D721Med (cell line): ENCODE results near the gene KIF6.

Experiments
- DNase-seq: peaks from one replicate; pipeline ENCODE4 v3.0.0; 2011; ENCODE audit warnings: low spot score; ENCODE audit not compliant: insufficient read length
- FAIRE-seq: peaks from 2 replicates; lab custom pipeline; 2011; peaks lifted over from hg19 to GRCh38; lab: Jason Lieb, UNC
- TF ChIP-seq, protein P1 (sequence below): IDR thresholded peaks from 2 replicates; pipeline ENCODE4 v1.5.1; 2012; ENCODE audit warnings: mild to moderate bottlenecking, control low read depth; ENCODE audit not compliant: insufficient read depth; ENCODE audit errors: missing control alignments

KIF6 gene

DNA sequence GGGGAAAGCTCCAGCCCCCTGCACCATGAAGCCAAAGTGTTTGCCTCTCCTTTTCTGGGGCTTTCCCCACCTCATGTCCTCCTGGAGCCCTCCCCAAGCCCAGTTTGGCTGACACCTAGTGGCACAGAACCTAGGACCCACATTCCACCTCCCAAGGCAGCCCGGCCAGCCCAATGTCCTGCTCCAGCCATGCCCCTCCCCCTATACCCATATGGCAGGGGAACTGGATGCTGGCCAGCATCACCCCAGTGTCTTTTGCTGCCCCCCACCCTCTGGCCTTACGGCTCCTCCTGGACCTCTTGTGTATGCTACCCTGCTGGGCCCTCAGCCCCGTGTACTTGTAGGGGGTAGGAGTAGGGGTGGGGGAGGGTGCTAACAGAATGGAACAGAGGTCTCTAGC lies 170.1 kb downstream of the KIF6 start:
- DNase-seq (no peak), FAIRE-seq (no peak)
- TF ChIP-seq, protein P1, sequence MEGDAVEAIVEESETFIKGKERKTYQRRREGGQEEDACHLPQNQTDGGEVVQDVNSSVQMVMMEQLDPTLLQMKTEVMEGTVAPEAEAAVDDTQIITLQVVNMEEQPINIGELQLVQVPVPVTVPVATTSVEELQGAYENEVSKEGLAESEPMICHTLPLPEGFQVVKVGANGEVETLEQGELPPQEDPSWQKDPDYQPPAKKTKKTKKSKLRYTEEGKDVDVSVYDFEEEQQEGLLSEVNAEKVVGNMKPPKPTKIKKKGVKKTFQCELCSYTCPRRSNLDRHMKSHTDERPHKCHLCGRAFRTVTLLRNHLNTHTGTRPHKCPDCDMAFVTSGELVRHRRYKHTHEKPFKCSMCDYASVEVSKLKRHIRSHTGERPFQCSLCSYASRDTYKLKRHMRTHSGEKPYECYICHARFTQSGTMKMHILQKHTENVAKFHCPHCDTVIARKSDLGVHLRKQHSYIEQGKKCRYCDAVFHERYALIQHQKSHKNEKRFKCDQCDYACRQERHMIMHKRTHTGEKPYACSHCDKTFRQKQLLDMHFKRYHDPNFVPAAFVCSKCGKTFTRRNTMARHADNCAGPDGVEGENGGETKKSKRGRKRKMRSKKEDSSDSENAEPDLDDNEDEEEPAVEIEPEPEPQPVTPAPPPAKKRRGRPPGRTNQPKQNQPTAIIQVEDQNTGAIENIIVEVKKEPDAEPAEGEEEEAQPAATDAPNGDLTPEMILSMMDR = no peak

DNA sequence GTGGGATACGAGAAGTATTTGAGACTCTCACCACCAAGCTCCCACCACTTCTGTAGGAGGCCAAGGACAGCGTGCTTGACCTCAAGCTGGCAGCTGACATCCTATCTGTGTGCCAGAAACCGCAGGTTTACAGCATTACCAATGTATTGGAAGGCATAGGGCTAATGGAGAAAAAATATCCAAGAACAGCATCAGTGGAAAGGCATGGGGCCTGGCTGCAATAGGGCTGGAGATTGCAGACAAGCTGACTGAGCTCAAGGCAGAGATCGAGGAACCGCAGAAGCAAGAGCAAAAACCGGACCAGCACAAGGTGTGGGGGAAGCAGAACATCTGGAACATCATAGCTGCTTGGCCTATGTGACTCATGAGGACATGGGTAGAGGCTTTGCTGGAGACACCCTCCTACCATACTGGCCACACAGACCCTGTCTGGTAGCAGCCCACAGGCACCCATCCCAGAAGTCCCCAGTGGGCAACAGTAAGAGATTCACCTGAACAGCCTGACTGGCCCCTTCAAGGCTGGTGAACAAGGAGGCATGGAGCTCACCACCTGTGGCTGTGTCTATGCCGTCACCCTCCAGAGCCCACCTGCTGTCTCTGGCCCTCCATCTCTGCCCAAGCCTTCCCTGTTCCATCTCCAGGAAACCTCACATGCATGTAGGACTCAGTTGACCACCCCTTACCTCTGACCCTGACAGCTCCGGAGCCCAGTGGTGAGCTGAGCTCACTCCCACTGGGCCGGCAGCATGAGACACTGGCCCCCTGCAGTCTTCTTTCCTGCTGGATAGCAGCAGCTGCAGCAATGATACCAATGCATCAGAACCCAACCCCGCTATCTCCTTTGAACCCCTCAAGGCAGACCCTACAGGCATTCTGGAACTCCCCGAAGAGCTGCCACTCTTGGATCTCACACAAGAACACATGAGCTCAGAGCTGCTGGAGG lies 171.1 kb downstream of the KIF6 start:
- FAIRE-seq = no peak
- DNase-seq = no peak
- TF ChIP-seq, protein P1 = no peak

DNA sequence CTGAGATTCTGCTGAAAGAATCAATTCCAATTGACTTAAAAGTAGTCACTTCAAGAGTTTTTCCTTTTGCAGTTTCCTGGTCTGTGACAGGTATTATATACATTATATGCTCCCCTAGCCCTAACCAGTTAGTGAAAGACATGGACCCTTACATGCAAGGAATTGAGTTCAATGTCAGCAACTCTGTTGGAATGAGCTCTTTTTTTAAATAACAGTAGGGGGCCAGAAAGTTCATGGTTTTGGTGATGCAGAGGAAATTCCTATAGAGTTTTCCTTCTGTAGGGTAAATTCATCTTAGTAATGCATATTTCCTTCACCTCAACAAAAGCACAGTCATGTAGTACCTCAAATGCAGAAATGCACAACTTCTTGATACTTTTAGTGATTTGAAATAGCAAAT lies 172.2 kb downstream of the KIF6 start:
- DNase-seq (no peak), FAIRE-seq (no peak)
- TF ChIP-seq, protein P1 = no peak

DNA sequence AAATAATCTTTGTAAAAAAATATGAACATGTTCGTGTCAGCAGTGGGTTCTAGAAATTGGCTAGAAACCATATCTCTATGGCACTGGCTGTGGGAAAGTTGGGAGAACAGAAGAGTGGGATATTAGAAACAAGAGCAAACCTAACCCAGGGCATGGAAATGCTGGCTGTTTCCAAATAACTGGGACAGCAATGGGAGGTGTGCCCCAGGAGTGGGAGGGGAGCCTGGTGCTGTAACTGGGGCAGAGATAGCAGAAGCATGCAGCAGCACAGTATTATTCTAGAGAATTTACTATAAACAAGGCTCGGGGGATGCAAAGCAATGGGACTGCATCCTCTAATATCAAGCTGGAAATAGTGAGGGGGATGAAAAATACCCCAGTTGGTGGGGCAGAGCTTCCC lies 175.0 kb downstream of the KIF6 start:
- no peak for FAIRE-seq
- TF ChIP-seq, protein P1 = no peak
- no peak for DNase-seq

DNA sequence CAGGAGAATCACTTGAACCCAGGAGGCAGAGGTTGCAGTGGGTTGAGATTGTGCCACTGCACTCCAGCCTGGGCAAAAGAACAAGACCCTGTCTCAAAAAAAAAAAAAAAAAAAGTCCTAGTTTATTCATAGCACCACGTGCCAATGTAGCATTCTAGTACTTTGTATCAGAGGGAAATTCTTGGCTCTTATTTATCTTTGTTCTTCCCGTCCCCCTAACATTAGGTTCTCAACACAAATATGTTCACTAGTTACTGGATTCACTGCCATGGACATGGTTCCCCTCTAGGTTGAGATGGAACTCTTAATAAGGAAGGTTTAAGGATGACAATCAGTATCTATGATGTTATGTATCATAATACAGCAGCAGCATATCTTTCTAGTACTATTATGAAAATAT lies 178.5 kb downstream of the KIF6 start:
- FAIRE-seq (no peak), DNase-seq (no peak)
- TF ChIP-seq, protein P1 = no peak

DNA sequence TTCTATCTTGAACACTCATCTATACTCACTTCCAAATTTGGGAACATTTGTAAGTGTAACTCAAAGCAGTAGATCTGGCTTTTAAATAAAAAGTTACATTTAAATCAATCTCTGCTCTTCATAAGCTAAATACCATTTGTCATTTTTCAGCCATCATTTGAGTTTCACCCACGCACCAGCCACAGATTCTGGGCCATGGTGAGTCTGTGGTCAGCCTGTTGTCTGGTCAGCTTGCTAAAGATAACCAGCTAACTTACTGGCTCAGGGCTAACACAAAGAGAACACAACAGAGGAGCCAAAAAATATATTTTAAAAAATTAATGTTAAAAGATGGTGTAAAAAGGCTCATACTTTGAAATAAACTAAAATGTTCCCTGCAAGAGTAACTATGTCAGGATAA lies 181.3 kb downstream of the KIF6 start:
- DNase-seq (no peak), FAIRE-seq (no peak)
- TF ChIP-seq, protein P1 = no peak

DNA sequence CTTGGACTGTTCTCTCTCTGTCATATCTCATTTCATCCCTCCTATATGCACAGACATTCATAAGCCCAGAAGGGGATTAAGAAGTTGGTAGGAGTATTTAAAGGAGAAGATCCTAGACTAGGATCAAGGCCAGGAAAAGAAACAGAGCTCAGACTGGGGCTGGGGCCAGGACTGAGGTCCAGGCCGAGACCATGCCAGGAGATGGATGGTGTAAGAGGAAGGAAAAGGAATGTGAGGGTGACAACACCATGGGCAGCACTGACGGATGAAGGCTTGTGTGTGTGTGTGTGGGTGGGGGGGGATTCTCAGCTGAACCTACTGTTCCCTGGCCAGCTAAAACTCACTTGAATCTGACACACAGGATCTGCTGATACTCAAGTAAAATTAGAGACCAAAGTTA lies 182.1 kb downstream of the KIF6 start:
- FAIRE-seq (no peak), DNase-seq (no peak)
- TF ChIP-seq, protein P1 = no peak
